ENCODE data around the gene NT5C3B.
"Not testable (repeated sequence)": the region's sequence is repeated elsewhere in the genome, so short reads cannot be mapped to it uniquely, and the experiment has no call there.

NT5C3B gene

GRCh38 chr17:41837761-41838538 is 1.9 kb upstream of the NT5C3B start, which contains the start of gene KLHL10:
KLHL10 (plus strand) TSS chr17:41837825; CDS start chr17:41837933, 108 bp downstream.
- Histone ChIP-seq H3K27ac (ENCODE audit: low read depth, low read length) (no peak within 1 kb of the TSS), H3K36me3 (ENCODE audit: insufficient read depth, low read length) (peaks cover 2% of the 10 kb centered on the region), H3K4me3 (ENCODE audit: low read depth in 1 of 2, low read length in 2 of 2) (peak within 1 kb of the TSS; percentile 68 to 94), H3K4me1 (ENCODE audit: insufficient read depth, low read length) (peaks cover 11% of the 10 kb centered on the region), H3K9me3 (ENCODE audit: low read length) (no peaks in the 10 kb centered on the region), H3K9ac (ENCODE audit: low read length) (peak within 1 kb of the TSS; percentile 53), H3K27me3 (ENCODE audit: control insufficient read depth in 1 of 2, insufficient read depth in 2 of 2, low read length in 2 of 2) (no peaks in the 10 kb centered on the region)

- Histone ChIP-seq H3K27ac (ENCODE audit: low read depth, low read length) (no peak overlapping the region), H3K27me3 (ENCODE audit: control insufficient read depth in 1 of 2, insufficient read depth in 2 of 2, low read length in 2 of 2) (no peaks in the 10 kb centered on the region), H3K9me3 (ENCODE audit: low read length) (no peaks in the 10 kb centered on the region), H3K4me3 (ENCODE audit: low read depth in 1 of 2, low read length in 2 of 2) (peak overlapping the region; percentile 68 to 94), H3K9ac (ENCODE audit: low read length) (peak overlapping the region; percentile 53), H3K36me3 (ENCODE audit: insufficient read depth, low read length) (peaks cover 11% of the 10 kb centered on the region), H3K4me1 (ENCODE audit: insufficient read depth, low read length) (peaks cover 11% of the 10 kb centered on the region)
Observed at GRCh38 chr17:41836550-41837196, 641 bp upstream of the NT5C3B start.

DNA sequence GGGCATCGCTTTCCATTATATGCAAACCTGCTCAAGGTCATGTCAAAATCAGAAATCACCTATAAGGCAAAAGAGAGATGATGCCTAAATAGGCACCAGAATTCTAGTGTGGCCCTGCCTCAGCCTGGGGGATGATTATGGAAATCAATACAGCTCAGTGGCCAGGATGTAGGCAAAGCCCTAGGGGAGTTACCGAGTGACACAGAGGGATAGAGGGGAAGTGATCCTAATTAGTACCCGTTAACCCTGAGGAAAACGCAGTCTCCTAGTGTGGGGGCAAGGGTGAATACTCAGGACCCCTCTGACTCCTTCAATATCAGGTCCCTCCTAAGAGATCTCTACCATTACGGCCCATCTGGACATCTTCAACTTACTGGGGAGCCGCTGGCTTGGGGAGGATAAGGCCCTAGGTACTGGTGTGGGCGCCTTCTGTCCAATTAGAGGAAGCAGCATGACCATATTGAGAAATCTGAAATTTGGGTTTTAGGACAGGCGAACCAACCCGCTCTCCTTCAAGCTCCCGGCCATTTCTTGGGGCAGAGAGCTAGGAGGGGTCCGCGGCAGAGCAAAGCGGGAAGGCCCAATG is 725 bp downstream of the NT5C3B start:
- H3K4me3 ChIP-seq (ENCODE audit: low read depth in 1 of 2, low read length in 2 of 2): peak overlapping the region; percentile 78 to 94
- no peaks in the 10 kb centered on the region for H3K9me3 ChIP-seq (ENCODE audit: low read length)
- peak overlapping the region; percentile 73 for H3K27ac ChIP-seq (ENCODE audit: low read depth, low read length)
- peaks cover 21% of the 10 kb centered on the region for H3K36me3 ChIP-seq (ENCODE audit: insufficient read depth, low read length)
- H3K9ac ChIP-seq (ENCODE audit: low read length): peak overlapping the region; percentile 54
- H3K4me1 ChIP-seq (ENCODE audit: insufficient read depth, low read length): peaks cover 11% of the 10 kb centered on the region
- no peaks in the 10 kb centered on the region for H3K27me3 ChIP-seq (ENCODE audit: control insufficient read depth in 1 of 2, insufficient read depth in 2 of 2, low read length in 2 of 2)

DNA sequence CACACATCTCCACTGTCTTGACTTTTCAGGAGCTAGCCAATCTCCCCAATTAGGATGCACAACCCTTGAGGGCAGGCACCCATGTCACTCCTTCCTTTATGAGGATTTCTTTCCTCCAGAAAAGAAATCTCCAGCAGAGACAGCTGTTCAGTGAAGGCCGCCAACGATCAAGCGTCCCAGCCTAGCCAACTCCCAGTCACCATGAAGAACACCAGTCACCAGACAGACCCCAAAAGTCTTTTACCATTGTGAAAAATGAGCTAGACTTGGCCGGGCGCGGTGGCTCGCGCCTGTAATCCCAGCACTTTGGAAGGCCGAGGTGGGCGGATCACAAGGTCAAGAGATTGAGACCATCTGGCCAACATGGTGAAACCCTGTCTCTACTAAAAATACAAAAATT is 6.1 kb downstream of the NT5C3B start:
- H3K9me3 ChIP-seq (ENCODE audit: low read length); H3K27ac ChIP-seq (ENCODE audit: low read depth, low read length); H3K9ac ChIP-seq (ENCODE audit: low read length); H3K4me3 ChIP-seq (ENCODE audit: low read depth in 1 of 2, low read length in 2 of 2); H3K27me3 ChIP-seq (ENCODE audit: control insufficient read depth in 1 of 2, insufficient read depth in 2 of 2, low read length in 2 of 2); H3K4me1 ChIP-seq (ENCODE audit: insufficient read depth, low read length): not testable (repeated sequence)
- peaks cover 46% of the 10 kb centered on the region for H3K36me3 ChIP-seq (ENCODE audit: insufficient read depth, low read length)

GRCh38 chr17:41825175-41825845 is 10.7 kb downstream of the NT5C3B start:
- H3K4me1 ChIP-seq (ENCODE audit: insufficient read depth, low read length): no peaks in the 10 kb centered on the region
- no peaks in the 10 kb centered on the region for H3K27me3 ChIP-seq (ENCODE audit: control insufficient read depth in 1 of 2, insufficient read depth in 2 of 2, low read length in 2 of 2)
- H3K4me3 ChIP-seq (ENCODE audit: low read depth in 1 of 2, low read length in 2 of 2): no peak overlapping the region
- H3K27ac ChIP-seq (ENCODE audit: low read depth, low read length): no peak overlapping the region
- H3K9me3 ChIP-seq (ENCODE audit: low read length): no peaks in the 10 kb centered on the region
- no peak overlapping the region for H3K9ac ChIP-seq (ENCODE audit: low read length)
- peaks cover 33% of the 10 kb centered on the region for H3K36me3 ChIP-seq (ENCODE audit: insufficient read depth, low read length)

- H3K9me3 ChIP-seq (ENCODE audit: low read length): no peaks in the 10 kb centered on the region
- H3K9ac ChIP-seq (ENCODE audit: low read length): no peak overlapping the region
- no peaks in the 10 kb centered on the region for H3K4me1 ChIP-seq (ENCODE audit: insufficient read depth, low read length)
- H3K36me3 ChIP-seq (ENCODE audit: insufficient read depth, low read length): peaks cover 26% of the 10 kb centered on the region
- no peaks in the 10 kb centered on the region for H3K27me3 ChIP-seq (ENCODE audit: control insufficient read depth in 1 of 2, insufficient read depth in 2 of 2, low read length in 2 of 2)
- no peak overlapping the region for H3K27ac ChIP-seq (ENCODE audit: low read depth, low read length)
- H3K4me3 ChIP-seq (ENCODE audit: low read depth in 1 of 2, low read length in 2 of 2): no peak overlapping the region
Observed at GRCh38 chr17:41824086-41824485, 11.9 kb downstream of the NT5C3B start.

- H3K4me1 ChIP-seq (ENCODE audit: insufficient read depth, low read length): no peaks in the 10 kb centered on the region
- H3K36me3 ChIP-seq (ENCODE audit: insufficient read depth, low read length): peaks cover 26% of the 10 kb centered on the region
- no peaks in the 10 kb centered on the region for H3K9me3 ChIP-seq (ENCODE audit: low read length)
- H3K9ac ChIP-seq (ENCODE audit: low read length): no peak overlapping the region
- H3K27ac ChIP-seq (ENCODE audit: low read depth, low read length): no peak overlapping the region
- no peak overlapping the region for H3K4me3 ChIP-seq (ENCODE audit: low read depth in 1 of 2, low read length in 2 of 2)
- H3K27me3 ChIP-seq (ENCODE audit: control insufficient read depth in 1 of 2, insufficient read depth in 2 of 2, low read length in 2 of 2): no peaks in the 10 kb centered on the region
Observed at GRCh38 chr17:41823580-41823979, 12.5 kb downstream of the NT5C3B start.

GRCh38 chr17:41823141-41823524 is 12.9 kb downstream of the NT5C3B start:
- no peaks in the 10 kb centered on the region for H3K4me1 ChIP-seq (ENCODE audit: insufficient read depth, low read length)
- H3K36me3 ChIP-seq (ENCODE audit: insufficient read depth, low read length): peaks cover 26% of the 10 kb centered on the region
- no peaks in the 10 kb centered on the region for H3K27me3 ChIP-seq (ENCODE audit: control insufficient read depth in 1 of 2, insufficient read depth in 2 of 2, low read length in 2 of 2)
- no peak overlapping the region for H3K27ac ChIP-seq (ENCODE audit: low read depth, low read length)
- no peaks in the 10 kb centered on the region for H3K9me3 ChIP-seq (ENCODE audit: low read length)
- H3K9ac ChIP-seq (ENCODE audit: low read length): no peak overlapping the region
- no peak overlapping the region for H3K4me3 ChIP-seq (ENCODE audit: low read depth in 1 of 2, low read length in 2 of 2)

GRCh38 chr17:41822216-41823140 is 13.6 kb downstream of the NT5C3B start:
- H3K27ac ChIP-seq (ENCODE audit: low read depth, low read length): no peak overlapping the region

DNA sequence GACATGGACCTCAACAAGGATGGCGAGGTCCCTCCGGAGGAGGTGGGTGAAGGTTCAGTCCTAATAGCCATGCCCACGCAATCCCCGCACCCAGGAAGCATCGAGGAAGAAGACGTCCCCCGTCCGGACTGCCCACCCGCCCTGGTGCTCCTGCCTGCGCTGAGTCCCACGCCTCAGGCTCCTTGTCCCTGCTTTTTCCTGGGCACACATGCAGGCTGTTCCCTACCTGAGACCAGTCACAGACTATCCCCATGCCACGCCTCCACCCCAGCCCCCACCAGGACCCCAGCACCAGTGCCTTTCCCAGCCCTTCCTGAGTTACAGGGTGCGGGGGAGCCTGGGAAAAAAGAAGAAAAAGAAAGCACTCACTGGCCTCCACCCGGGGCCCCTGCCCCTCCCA is 14.3 kb downstream of the NT5C3B start:
- no peaks in the 10 kb centered on the region for H3K27me3 ChIP-seq (ENCODE audit: control insufficient read depth in 1 of 2, insufficient read depth in 2 of 2, low read length in 2 of 2)
- H3K9ac ChIP-seq (ENCODE audit: low read length): no peak overlapping the region
- H3K4me3 ChIP-seq (ENCODE audit: low read depth in 1 of 2, low read length in 2 of 2): no peak overlapping the region
- H3K4me1 ChIP-seq (ENCODE audit: insufficient read depth, low read length): no peaks in the 10 kb centered on the region
- peaks cover 18% of the 10 kb centered on the region for H3K36me3 ChIP-seq (ENCODE audit: insufficient read depth, low read length)
- no peak overlapping the region for H3K27ac ChIP-seq (ENCODE audit: low read depth, low read length)
- H3K9me3 ChIP-seq (ENCODE audit: low read length): no peaks in the 10 kb centered on the region

More at GRCh38 chr17:41822216-41823140, 13.6 kb downstream of the NT5C3B start:
- Histone ChIP-seq H3K9ac (ENCODE audit: low read length) (no peak overlapping the region), H3K27me3 (ENCODE audit: control insufficient read depth in 1 of 2, insufficient read depth in 2 of 2, low read length in 2 of 2) (no peaks in the 10 kb centered on the region), H3K4me3 (ENCODE audit: low read depth in 1 of 2, low read length in 2 of 2) (no peak overlapping the region), H3K9me3 (ENCODE audit: low read length) (no peaks in the 10 kb centered on the region), H3K4me1 (ENCODE audit: insufficient read depth, low read length) (no peaks in the 10 kb centered on the region), H3K36me3 (ENCODE audit: insufficient read depth, low read length) (peaks cover 21% of the 10 kb centered on the region)

Measured in muscle layer of colon (tissue), 2 donors.